Embryonic facial prominence (tissue), 1 donor: ENCODE measurements around the gene VSTM2L.

Experiments
- DNase-seq: peaks from one replicate; pipeline ENCODE4 v3.0.0-alpha.2; 2016; ENCODE audit errors: extremely low spot score

VSTM2L gene

DNA sequence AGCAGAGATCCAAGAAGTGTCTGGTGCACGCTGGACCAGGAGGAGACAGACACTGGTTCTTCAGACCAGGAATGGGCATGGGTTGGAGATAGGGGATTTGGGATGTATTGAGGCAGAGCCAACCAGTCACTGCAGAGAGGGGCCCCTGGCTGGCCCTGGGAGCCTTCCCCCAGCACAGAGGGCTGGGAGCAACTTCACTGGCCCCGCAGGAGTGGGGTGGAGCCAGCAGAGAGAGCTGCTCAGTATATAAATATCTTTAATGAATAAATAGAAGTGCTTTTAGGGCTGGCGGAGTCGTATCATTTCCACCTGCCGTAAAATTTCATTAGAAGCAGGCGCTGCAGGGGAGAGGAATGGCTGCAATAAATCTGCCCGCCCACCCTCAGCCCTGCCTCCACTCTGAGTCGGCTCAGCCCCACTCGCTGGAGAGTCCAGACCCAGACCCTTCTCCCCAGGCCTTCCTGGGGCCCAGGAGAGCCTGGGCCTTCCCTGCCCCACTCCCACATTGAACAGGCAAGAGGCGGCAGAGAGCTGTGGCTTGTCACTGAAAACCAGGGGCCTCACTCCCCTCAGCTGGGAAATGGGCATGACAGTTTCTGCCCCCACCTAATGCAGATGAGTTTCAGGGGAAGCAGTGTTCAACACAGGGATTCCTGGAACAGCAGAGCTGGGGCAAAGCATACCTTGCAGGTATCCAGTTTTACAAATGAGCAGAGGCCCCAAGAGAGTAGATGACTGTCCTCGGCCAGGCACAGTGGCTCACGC, 23.9 kb upstream of the VSTM2L start:
- DNase-seq: no peak

DNA sequence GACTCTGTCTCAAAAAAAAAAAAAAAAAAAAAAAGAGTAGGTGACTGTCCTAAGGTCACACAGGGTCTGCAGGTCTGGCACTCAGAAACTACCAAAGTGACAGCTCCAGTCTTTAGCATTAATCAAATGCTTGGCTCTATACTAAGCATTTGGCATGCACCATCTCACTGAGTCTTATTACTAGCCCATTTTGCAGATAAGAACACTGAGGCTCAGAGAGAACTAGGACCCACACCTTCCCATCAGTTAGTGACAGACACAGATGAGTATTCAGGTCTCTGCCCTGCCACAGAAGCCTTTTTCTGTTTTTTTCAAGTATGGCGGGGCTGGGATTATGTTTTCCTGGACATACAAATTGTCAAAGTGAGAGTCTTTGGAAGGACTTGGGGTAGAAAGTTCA, 23.1 kb upstream of the VSTM2L start:
- no peak for DNase-seq

DNA sequence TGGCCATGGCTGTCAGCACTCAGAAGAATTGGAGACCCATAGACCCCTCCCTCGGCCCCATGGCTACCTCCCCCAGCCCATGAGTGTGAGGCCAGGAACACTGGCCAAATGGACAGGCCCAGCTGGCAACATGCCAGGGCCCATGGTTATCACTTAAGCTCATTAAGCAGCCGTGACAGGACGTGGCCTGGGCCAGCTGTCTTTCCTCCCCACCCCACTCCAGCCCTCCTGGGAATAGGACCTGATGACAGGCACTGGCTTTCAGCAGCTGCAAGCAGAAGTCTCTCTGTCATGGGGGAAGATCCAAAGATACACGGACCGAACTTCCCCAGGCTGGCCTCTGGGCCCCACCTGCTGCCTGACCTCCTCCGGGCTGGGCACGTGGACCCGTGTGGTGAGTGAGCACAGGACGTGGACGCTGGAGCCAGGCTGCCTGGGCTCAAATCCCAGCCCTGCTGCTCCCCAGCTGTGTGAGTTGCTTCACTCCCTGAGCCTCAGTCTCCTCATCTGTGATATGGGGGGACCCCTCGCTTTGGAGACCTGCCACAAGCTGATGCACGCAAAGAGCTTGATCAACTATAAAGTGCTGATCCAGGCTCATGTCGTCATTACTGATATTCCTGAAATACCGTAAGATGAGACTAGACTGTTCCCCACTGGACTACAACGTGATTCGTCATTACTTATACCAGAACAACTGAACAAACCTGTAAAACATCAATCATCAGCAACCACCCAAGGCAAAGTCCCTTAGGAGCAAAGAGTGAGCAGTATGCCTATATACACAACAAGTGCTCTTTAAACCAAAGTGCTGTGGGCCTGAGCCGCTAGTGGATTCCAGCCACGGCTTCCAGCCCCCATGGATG, 22.0 kb upstream of the VSTM2L start:
- no peak for DNase-seq

DNA sequence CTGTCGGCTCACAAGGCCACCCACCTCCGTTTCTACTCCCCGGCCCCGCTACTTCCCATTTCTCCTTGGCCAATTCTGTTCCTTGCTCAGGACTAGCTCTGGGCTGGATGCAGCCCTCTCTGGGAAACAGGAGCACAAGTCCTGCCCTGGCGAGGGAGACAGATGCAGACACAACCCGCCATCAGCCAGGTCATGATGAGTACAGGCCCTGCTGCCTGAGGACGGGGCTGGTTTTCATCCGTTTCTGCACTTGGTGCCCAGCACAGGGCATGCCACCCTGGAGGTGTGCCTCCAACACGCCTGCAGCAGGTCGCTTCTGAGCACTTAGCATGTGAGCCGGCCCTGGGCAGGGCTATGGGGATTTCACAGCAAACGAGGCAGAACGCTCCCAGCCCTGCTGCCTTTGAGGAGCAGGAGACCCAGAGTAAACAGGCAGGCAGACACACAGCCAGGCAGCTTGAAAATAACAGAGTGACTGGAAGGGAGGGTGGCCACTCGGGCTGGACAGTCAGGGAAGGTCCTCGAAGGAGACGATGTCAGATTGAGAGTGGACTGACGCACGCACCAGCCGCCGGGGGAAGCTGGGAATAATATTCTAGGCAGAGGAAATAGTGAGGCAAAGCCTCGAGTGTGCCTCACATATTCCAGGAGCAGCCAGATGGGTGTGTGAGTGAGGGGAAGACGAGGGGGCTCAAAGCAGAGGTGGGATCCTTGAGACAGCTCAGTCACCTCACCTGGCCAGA, 21.2 kb upstream of the VSTM2L start:
- no peak for DNase-seq

DNA sequence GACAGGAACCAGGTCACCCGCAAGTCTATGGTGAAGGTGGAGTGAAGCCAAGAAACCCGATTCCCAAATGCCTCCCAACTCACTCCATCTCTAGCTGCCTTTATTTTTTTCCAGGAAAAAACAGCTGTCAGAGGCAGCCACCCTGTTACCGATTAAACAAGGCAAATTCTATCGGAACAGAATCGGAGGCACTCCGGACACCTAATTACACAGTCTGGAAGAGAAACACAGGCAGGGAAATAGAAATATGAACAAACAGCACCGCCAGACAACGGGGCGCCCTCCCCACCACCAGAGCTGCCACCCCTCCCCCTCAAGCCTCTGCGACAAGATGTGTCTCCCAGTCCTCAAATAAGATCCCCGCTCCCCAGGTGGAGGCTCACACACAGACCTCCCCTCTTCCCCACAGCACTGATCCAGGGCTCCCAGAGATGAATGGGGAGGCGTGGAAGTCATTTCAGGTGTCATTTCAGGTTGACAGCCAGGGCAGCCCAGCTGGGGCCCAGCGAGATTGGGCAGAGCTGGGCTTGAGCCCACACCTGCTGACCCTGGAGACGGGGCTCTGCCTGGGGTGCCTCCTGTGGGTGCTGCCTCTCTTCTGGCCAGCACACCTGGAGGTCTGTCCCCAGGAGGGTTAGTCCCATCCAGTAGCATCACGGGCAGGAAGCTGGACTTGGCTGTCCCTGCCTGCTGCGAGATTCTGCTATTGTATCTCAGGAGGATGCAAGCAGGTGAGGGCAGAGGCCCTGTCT, 19.8 kb upstream of the VSTM2L start:
- DNase-seq: no peak

DNA sequence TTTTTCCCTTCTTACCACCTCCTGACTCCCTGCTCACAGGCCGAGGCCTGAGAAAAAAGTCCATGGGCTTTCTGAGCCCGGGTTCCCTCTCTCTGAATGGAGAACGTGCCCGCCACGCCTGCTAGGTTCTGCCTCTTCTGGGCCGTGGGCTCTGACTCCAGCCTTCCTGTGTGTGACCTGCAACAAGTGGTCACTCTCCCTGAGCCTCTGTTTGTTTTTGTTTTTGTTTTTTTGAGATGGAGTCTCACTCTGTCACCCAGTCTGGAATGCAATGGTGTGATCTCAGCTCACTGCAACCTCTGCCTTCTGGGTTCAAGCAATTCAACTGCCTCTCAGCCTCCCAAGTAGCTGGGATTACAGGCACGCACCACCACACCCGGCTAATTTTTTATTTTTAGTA, 17.9 kb upstream of the VSTM2L start:
- no peak for DNase-seq

DNA sequence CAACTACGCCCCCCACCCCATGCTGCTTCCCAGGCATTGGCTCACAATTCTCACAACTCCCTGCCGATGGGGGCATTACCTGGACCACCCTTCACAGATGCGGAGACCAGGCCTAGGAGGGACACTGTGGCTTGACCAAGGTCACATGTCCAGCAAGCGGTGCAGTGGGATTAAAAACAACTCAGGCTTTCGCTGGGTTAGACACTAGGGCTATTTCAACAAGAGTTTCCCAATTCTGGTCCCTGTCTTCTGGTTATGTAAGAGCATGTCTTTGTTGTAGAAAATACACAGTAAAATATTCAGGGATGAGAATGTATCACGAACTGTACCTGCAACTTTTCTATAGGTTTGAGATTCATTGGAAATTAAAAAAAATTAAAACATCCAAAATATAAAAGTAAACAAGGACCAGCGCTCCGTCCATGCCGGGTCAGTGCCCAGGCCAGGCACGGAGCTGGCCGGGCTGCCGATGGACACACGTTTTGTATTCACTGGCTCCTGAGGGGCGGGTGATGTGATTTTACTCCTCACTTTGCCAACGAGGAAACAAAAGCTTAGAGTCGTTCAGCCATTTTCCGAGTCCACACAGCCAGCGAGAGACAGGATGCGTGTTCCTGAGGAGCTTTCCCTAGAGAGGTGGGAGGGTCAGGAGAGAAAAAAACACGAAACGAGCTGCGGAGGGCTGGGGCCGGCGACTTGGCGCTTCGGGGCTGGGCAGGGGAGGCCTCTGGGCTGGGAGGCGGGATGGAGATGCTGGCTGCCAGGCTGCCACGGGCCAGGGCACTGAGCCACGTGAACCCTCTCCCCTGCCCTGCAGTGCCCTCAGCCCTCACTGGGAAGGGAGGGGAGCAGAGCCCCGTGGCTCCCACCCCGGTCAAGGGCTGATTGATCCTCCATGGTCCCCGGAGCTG, 17.1 kb upstream of the VSTM2L start:
- DNase-seq: no peak

DNA sequence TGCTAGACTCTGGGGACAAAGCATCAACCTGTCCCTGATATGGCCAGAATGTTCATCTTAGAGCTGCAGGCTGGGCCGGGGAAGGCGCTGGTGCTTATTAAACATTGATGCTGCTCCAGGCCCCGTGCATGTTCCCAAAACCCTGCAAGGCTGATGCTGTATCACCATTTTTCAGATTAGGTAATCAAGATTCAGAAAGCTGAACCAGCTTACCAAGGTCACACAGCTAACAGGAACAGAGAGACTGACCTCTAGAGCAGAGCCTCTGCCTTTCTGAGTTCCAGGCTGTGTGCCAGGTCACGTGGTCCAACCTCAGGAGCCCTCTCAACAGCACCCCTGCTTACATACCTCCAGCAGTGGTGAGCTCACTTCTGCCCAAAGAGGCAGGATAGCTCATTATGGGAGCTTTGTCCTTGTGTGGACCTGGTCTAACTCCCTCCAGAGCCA, 16.1 kb upstream of the VSTM2L start:
- no peak for DNase-seq

DNA sequence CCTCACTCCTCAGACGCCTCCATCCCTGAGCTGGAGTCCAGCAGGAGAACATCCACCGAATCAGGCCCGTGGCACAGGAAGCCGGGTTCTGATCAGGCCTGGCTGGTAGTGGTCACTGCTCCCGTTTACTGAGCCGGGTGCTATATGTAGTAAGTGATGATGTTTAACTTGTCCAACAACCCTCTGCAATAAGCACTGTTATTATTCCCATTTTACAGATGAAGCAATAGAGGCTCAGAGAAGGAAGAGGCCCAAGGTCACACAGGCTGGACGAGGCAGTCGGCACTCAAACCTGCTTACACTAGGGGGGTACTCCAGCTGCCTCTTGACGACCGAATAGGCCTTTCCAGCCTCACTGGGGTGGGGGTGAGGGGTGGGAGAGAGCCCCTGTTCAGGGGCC, 14.3 kb upstream of the VSTM2L start:
- no peak for DNase-seq

DNA sequence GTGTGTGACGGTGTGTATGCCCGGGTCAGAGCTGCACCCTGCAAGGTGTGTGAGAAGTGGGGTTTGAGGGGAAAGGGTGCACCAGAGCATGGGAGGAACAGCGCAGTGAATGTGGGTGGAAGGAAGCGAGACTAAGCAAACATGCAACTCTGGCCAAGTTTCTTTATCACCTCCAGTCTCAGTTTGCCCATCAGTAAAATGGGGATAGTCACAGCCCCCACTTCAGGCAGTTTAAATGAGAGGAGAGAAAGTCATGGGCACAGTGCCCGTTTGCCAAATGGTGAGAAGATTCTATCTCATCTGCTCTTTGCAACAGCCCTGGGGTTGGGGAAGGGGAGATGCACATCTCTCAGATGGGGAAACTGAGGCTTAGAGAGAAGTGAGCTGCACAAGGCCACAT, 12.8 kb upstream of the VSTM2L start:
- no peak for DNase-seq

DNA sequence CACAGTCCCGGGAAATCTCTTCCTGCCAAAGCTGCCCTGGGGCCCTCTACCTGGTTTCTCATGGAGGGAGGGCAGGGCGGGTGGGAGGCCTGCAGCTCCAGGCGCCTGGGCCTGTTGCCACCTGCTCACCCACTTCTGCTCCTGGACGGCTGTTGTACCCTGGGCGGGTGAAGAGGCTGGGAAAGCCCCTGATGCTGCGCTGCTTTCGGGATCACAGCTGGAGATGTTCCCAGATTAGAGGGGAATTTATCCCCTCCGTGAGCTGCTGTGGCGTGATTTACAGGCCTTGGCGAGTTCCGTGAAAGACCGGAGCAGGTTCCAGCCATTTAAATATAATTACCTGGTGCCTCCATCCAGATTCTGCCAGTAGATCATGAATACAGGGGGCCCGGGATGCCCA, 12.3 kb upstream of the VSTM2L start:
- no peak for DNase-seq

DNA sequence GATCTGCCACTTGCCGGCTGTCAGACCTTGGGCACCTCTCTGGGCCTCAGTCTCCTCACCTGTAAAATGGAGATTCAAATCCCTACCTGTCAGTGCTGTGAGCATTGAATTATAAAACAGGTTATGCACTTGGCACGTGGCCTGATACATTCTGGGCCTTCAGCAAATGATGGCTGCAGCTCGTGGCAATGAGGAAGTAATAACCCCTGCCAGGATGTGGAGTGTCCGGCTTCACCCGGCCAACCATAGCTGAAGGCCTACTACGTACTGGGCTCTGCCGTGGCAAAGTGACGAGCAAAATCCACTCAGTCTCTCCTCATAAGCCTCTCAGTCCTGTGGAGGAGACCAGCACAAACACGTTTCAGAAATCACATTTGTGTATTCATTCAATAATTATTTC, 10.9 kb upstream of the VSTM2L start:
- no peak for DNase-seq

DNA sequence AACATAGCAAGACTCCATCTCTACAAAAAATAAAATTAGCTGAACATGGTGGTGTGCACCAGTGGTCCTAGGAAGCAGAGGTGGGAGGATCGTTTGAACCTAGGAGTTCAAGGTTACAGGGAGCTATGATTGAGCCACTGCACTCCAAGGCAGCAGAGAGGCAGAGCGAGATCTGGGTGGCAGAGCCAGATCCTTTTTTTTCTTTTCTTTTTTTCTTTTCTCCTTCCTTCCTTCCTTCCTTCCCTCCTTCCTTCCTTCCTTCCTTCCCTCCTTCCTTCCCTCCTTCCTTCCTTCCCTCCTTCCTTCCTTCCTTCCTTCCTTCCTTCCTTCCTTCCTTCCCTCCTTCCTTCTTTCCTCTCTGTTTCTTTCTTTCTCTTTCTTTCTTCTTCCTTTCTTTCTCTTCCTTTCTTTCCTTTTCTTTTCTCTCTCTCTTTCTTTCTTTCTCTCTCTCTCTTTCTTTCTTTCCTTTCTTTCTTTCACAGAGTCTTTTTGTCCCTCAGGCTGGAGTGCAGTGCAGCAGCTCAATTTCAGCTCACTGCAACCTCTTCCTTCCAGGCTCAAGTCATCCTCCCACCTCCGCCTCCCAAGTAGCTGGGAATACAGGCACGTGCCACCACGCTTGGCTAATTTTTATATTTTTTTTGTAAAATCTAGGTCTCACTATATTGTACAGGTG, 9.2 kb upstream of the VSTM2L start:
- DNase-seq: no peak

DNA sequence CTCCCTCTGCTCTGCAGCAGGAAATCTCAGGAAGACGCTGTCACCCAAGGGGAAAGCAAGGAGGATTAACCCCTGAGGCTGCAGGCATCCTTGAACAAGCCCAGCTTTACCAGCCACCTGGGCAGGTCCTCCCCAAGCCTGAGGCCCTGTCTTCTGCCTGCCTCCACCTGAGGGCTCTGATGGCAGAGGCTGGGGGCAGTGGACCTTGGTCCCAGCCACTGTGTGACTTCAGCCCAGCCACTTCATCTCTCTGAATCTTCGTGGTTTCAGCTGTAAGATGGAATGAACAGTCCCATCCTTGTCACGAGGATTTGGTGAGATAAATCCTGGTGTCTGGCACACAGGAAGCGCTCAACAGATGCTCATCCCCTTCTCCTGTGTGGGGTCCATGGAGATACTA, 8.5 kb upstream of the VSTM2L start:
- DNase-seq: no peak

DNA sequence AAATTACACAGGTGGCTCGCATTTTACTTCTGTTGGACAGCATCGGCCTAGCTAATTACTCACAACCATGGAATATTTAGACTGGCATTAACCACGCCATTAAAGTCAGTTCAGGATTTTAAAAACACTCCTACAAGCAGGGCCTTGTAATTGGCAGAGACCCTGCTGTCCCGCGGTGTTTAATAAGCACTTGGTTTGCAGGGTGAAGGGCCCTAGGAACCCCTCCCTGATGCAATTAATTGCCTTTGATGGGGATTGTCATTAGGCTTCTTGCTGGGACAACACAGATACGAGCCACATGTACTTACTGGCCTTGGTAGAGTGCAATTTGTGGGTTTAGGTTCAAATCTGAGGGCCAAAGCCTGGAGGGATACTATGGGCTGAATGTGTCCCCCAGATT, 7.8 kb upstream of the VSTM2L start:
- DNase-seq: no peak

DNA sequence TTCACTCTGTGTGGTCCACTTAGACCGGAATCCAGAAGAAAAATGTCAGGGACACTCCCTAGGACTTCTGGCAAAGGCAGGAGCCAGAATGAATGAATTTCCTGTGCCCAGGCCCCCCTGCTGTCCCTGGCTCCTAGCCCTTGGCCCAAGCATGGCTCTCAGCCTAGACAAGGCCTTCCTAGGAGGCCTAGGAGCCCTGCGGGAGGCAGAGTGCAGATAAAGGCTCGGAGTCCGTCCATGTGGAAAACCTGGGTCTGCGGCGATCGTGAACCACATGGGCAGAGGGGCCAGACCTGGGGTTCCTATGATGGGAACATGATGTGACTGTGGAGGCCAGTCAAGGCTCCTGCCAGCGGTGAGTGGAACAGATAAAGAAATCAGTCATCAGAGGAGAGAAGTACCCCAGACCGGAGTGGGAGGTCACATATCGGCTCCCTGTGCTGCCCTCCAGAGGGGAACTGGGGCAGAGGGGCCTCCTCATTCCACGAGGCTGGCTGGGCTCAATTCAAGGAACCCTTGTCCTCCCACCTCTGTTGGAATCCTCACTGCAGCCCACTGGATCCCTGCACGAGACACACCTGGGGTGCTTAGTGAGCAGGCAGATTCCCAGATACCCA, 5.9 kb upstream of the VSTM2L start:
- DNase-seq: no peak

DNA sequence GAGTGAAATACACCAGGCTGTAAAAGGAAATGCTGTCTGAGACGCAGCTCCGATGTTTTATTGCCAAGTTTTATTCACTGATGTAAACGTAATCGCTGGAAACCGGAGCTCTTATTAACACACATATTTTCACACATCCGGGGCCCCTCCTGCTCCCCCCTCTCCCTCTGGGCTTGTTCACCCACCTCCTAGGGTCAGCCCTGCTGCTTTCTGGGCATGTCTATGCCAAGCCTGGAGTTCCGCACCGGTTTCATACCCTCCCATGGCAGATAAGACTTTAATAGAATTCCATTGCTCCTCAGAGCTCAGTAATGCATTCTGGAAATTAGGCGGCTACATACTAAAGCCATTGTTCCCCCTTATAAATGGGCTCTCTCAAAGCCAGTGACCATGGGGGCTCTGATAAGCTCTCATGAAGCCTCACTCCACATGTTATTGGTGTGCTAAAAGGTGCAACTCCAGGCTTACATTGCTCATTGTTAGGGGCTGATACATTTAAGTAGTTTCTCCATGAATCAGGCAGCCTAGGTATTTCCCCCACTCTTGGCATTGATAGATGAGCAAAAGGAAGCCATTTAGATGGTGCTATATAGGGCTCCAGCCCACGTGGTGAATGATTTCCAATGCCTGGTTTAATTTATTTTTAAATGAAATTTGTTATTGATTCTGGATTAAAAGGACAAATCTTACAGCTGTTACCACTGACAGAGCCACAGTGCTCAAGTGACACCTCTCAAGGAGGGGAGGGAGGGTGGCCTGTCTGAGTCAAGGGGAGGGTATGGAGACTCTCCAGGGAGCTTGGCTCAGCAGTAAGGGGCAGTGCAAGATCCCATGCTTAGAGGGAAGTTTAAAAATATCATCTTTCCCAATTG, 4.5 kb upstream of the VSTM2L start:
- DNase-seq: no peak
